Neural progenitor cell (in vitro differentiated cells): Measurements from ENCODE around the gene ULK4. TPM values are rescaled to one million over a fixed set of nuclear protein-coding genes. Genes with fewer than 3 reads are reported as not detected.

Experiments
- DNase-seq: peaks from one replicate; pipeline ENCODE4 v3.0.0-alpha.2; 2016; ENCODE audit warnings: low spot score
- H2AFZ ChIP-seq: fragments of 200-600 bp; sonication (generic); replicated peaks from 2 replicates; pipeline ENCODE4 v1.6.1; 2016; ENCODE audit warnings: antibody characterized with exemption
- H3F3A ChIP-seq: fragments of 200-600 bp; sonication (generic); 2 replicates; pipeline ENCODE4 v1.6.1; 2016; ENCODE audit warnings: antibody characterized with exemption, low read depth
- H3K27ac ChIP-seq: fragments of 200-600 bp; sonication (generic); 2 replicates; pipeline ENCODE4 v1.5.1; 2016; ENCODE audit warnings: mild to moderate bottlenecking
- H3K27me3 ChIP-seq: fragments of 200-600 bp; sonication (generic); 2 replicates; pipeline ENCODE4 v1.6.1; 2016; ENCODE audit warnings: mild to moderate bottlenecking, moderate library complexity
- H3K36me3 ChIP-seq: fragments of 200-600 bp; sonication (generic); 2 replicates; pipeline ENCODE4 v1.5.1; 2016
- H3K4me1 ChIP-seq: fragments of 200-600 bp; sonication (generic); 2 replicates; pipeline ENCODE4 v1.6.1; 2016; ENCODE audit warnings: mixed run types
- H3K4me2 ChIP-seq: fragments of 200-600 bp; sonication (generic); 2 replicates; pipeline ENCODE4 v1.6.1; 2016
- H3K4me3 ChIP-seq: fragments of 200-600 bp; sonication (generic); 2 replicates; pipeline ENCODE4 v1.5.1; 2016
- H3K79me2 ChIP-seq: fragments of 200-600 bp; sonication (generic); 2 replicates; pipeline ENCODE4 v1.6.1; 2016; ENCODE audit warnings: low read depth
- H3K9ac ChIP-seq: fragments of 200-600 bp; sonication (generic); 2 replicates; pipeline ENCODE4 v1.6.1; 2016
- H3K9me3 ChIP-seq: fragments of 200-600 bp; sonication (generic); 2 replicates; pipeline ENCODE4 v1.5.1; 2016; ENCODE audit warnings: low read depth
- H4K20me1 ChIP-seq: fragments of 200-600 bp; sonication (generic); 2 replicates; pipeline ENCODE4 v1.6.1; 2016; ENCODE audit warnings: low read depth
- H3K27ac Mint-ChIP-seq: 3 replicates; pipeline ENCODE4 v1.8.0; 2021; ENCODE audit warnings: mixed read lengths
- H3K27me3 Mint-ChIP-seq: 2 replicates; pipeline ENCODE4 v1.8.0; 2022; ENCODE audit warnings: low read depth, mild to moderate bottlenecking, inconsistent platforms, moderate library complexity, mixed read lengths; ENCODE audit not compliant: insufficient read depth
- H3K36me3 Mint-ChIP-seq: 3 replicates; pipeline ENCODE4 v1.8.0; 2021; ENCODE audit warnings: mixed read lengths
- H3K4me1 Mint-ChIP-seq: 3 replicates; pipeline ENCODE4 v1.8.0; 2021; ENCODE audit warnings: mixed read lengths
- H3K4me3 Mint-ChIP-seq: 3 replicates; pipeline ENCODE4 v1.8.0; 2021; ENCODE audit warnings: mild to moderate bottlenecking, moderate library complexity, mixed read lengths
- H3K9me3 Mint-ChIP-seq: 3 replicates; pipeline ENCODE4 v1.8.0; 2020; ENCODE audit warnings: mixed read lengths
- EZH2 ChIP-seq: fragments of 200-600 bp; sonication (generic); IDR thresholded peaks from 2 replicates; pipeline ENCODE4 v1.6.1; 2017; ENCODE audit warnings: antibody characterized with exemption, mild to moderate bottlenecking, moderate library complexity
- EZH2phosphoT487 ChIP-seq: fragments of 200-600 bp; sonication (generic); IDR thresholded peaks from 2 replicates; pipeline ENCODE4 v1.6.1; 2017; ENCODE audit warnings: antibody characterized with exemption
- total RNA-seq: library from RNA; depleted of rRNA; stranded (reverse); fragments of >200 nt; gene quantifications from 2 replicates; pipeline ENCODE4 v1.2.3, GENCODE V29; 2015; ENCODE audit warnings: low replicate concordance
- TF ChIP-seq, protein P1 (sequence below): fragments of 200-600 bp; sonication (generic); IDR thresholded peaks from 2 replicates; pipeline ENCODE4 v1.5.1; 2017; ENCODE audit warnings: antibody characterized with exemption, mild to moderate bottlenecking

ULK4 gene
- total RNA-seq, 1 donor from 2014 or later: 33.0 TPM

- TF ChIP-seq, protein P1, sequence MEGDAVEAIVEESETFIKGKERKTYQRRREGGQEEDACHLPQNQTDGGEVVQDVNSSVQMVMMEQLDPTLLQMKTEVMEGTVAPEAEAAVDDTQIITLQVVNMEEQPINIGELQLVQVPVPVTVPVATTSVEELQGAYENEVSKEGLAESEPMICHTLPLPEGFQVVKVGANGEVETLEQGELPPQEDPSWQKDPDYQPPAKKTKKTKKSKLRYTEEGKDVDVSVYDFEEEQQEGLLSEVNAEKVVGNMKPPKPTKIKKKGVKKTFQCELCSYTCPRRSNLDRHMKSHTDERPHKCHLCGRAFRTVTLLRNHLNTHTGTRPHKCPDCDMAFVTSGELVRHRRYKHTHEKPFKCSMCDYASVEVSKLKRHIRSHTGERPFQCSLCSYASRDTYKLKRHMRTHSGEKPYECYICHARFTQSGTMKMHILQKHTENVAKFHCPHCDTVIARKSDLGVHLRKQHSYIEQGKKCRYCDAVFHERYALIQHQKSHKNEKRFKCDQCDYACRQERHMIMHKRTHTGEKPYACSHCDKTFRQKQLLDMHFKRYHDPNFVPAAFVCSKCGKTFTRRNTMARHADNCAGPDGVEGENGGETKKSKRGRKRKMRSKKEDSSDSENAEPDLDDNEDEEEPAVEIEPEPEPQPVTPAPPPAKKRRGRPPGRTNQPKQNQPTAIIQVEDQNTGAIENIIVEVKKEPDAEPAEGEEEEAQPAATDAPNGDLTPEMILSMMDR: no peak
- TF ChIP-seq EZH2 (no peak), EZH2phosphoT487 (no peak)
- no peak overlapping the region for H3K9ac ChIP-seq
- H3F3A ChIP-seq: peaks cover 8% of the 10 kb centered on the region
- no peak overlapping the region for H3K27ac Mint-ChIP-seq
- H3K4me1 Mint-ChIP-seq: peaks cover 7% of the 10 kb centered on the region
- H3K4me2 ChIP-seq: no peak overlapping the region
- no peaks in the 10 kb centered on the region for H3K27me3 ChIP-seq
- peaks cover 2% of the 10 kb centered on the region for H3K36me3 ChIP-seq
- H4K20me1 ChIP-seq: peaks cover 100% of the 10 kb centered on the region
- no peak overlapping the region for H3K27ac ChIP-seq
- H3K4me3 Mint-ChIP-seq: no peak overlapping the region
- H3K4me1 ChIP-seq: peaks cover 16% of the 10 kb centered on the region
- no peaks in the 10 kb centered on the region for H3K9me3 ChIP-seq
- H3K9me3 Mint-ChIP-seq: peaks cover 7% of the 10 kb centered on the region
- peaks cover 100% of the 10 kb centered on the region for H3K79me2 ChIP-seq
- no peak for DNase-seq
- H3K36me3 Mint-ChIP-seq: peaks cover 40% of the 10 kb centered on the region
- H2AFZ ChIP-seq: no peak overlapping the region
- no peaks in the 10 kb centered on the region for H3K27me3 Mint-ChIP-seq
- H3K4me3 ChIP-seq: no peak overlapping the region
Measured at GRCh38 chr3:41219424-41219823, 742.5 kb downstream of the ULK4 start.

- peaks cover 100% of the 10 kb centered on the region for H3K79me2 ChIP-seq
- H3K27ac Mint-ChIP-seq: no peak overlapping the region
- no peaks in the 10 kb centered on the region for H3K9me3 ChIP-seq
- no peak overlapping the region for H3K9ac ChIP-seq
- H3K27ac ChIP-seq: no peak overlapping the region
- no peak overlapping the region for H2AFZ ChIP-seq
- peaks cover 16% of the 10 kb centered on the region for H3K4me1 ChIP-seq
- no peak for DNase-seq
- no peak overlapping the region for H3K4me2 ChIP-seq
- H3F3A ChIP-seq: peaks cover 5% of the 10 kb centered on the region
- H3K9me3 Mint-ChIP-seq: peaks cover 10% of the 10 kb centered on the region
- no peaks in the 10 kb centered on the region for H3K36me3 ChIP-seq
- no peak for TF ChIP-seq EZH2
- TF ChIP-seq EZH2phosphoT487: no peak
- TF ChIP-seq, protein P1: no peak
- H3K4me3 Mint-ChIP-seq: no peak overlapping the region
- H3K27me3 Mint-ChIP-seq: peaks cover 3% of the 10 kb centered on the region
- H4K20me1 ChIP-seq: peaks cover 100% of the 10 kb centered on the region
- H3K27me3 ChIP-seq: no peaks in the 10 kb centered on the region
- no peak overlapping the region for H3K4me3 ChIP-seq
- peaks cover 10% of the 10 kb centered on the region for H3K4me1 Mint-ChIP-seq
- peaks cover 51% of the 10 kb centered on the region for H3K36me3 Mint-ChIP-seq
Measured at GRCh38 chr3:41216993-41217392, 744.9 kb downstream of the ULK4 start.

GRCh38 chr3:41216422-41216821 lies 745.5 kb downstream of the ULK4 start:
- Mint-ChIP-seq H3K36me3 (peaks cover 52% of the 10 kb centered on the region), H3K27ac (no peak overlapping the region), H3K4me1 (peaks cover 10% of the 10 kb centered on the region)

More at GRCh38 chr3:41216422-41216821, 745.5 kb downstream of the ULK4 start:
- H3K27me3 Mint-ChIP-seq: peaks cover 5% of the 10 kb centered on the region
- Histone ChIP-seq H3K4me1 (peaks cover 16% of the 10 kb centered on the region), H4K20me1 (peaks cover 100% of the 10 kb centered on the region), H3K27me3 (no peaks in the 10 kb centered on the region), H3K4me3 (no peak overlapping the region), H3K79me2 (peaks cover 100% of the 10 kb centered on the region), H3K9ac (no peak overlapping the region), H3K36me3 (no peaks in the 10 kb centered on the region), H3K27ac (no peak overlapping the region), H3K9me3 (no peaks in the 10 kb centered on the region), H3K4me2 (no peak overlapping the region), H2AFZ (no peak overlapping the region), H3F3A (peaks cover 5% of the 10 kb centered on the region)
- H3K9me3 Mint-ChIP-seq: peaks cover 15% of the 10 kb centered on the region
- TF ChIP-seq, protein P1: no peak
- no peak for TF ChIP-seq EZH2
- no peak for TF ChIP-seq EZH2phosphoT487
- no peak overlapping the region for H3K4me3 Mint-ChIP-seq
- DNase-seq: no peak
